GM12878 (cell line): Measurements from ENCODE around the gene C12orf56. TPM values are rescaled to one million over a fixed set of nuclear protein-coding genes. Genes with fewer than 3 reads are reported as not detected.
"Not testable (repeated sequence)": the region's sequence is repeated elsewhere in the genome, so short reads cannot be mapped to it uniquely, and the experiment has no call there.

ENCODE experiments used
- ATAC-seq: fragments of 200-7000 bp; cut with Tn5 transposase; 3 replicates; pipeline ENCODE4 v1.9.1; 2020; ENCODE audit warnings: mild to moderate bottlenecking, moderate library complexity
- BruUV-seq: library from RNA; stranded (reverse); fragments of 400-500 nt; replicated peaks from 2 replicates; lab custom pipeline; 2021; lab: Mats Ljungman, UMichigan
- CTCF ChIA-PET: fragments of 300-600 bp; sonication (Branson Sonifier 250); formaldehyde crosslinking; extraction: SDS; loops from one replicate; lab custom pipeline; 2021; ENCODE audit warnings: inconsistent platforms; lab: Yijun Ruan, JAX
- POLR2A ChIA-PET: fragments of 350-600 bp; formaldehyde crosslinking; extraction: SDS; loops from one replicate; lab custom pipeline; 2021; ENCODE audit warnings: inconsistent platforms; lab: Charles Lee
- RAD21 ChIA-PET: fragments of 300-600 bp; sonication (Branson Sonifier 250); formaldehyde crosslinking; loops from one replicate; lab custom pipeline; 2023; ENCODE audit warnings: antibody characterized with exemption; ENCODE audit not compliant: unreplicated experiment; lab: Charles Lee
- SMC1A ChIA-PET: fragments of 300-600 bp; sonication (Branson Sonifier 250); formaldehyde crosslinking; loops from one replicate; lab custom pipeline; 2023; ENCODE audit not compliant: unreplicated experiment, uncharacterized antibody; lab: Charles Lee
- DNase-seq: peaks from one replicate; pipeline ENCODE4 v3.0.0-alpha.2; 2011; ENCODE audit warnings: low read depth, low spot score
- FAIRE-seq: peaks from 3 replicates; lab custom pipeline; 2011; peaks lifted over from hg19 to GRCh38; lab: Jason Lieb, UNC
- H2AFZ ChIP-seq: 2 replicates; pipeline ENCODE4 v1.6.0; 2011; ENCODE audit warnings: low read depth, low read length, control low read depth; ENCODE audit not compliant: control insufficient read depth
- H3K27ac ChIP-seq: 2 replicates; pipeline ENCODE4 v1.5.1; 2011; ENCODE audit warnings: control low read depth; ENCODE audit not compliant: control insufficient read depth, insufficient read depth
- H3K27me3 ChIP-seq, 2 experiments: replicated peaks in 1 of 2; 2 replicates each; pipeline versions ENCODE4 v1.6.0 to v1.6.1; 2011; ENCODE audit warnings: low read length in 1 of 2; ENCODE audit not compliant: control insufficient read depth in 2 of 2, insufficient read depth in 2 of 2
- H3K36me3 ChIP-seq, 2 experiments: 2 replicates each; pipeline ENCODE4 v1.5.1; 2011; ENCODE audit warnings: low read length in 1 of 2; ENCODE audit not compliant: control insufficient read depth in 2 of 2, insufficient read depth in 2 of 2
- H3K4me1 ChIP-seq: 2 replicates; pipeline ENCODE4 v1.6.1; 2011; ENCODE audit warnings: mild to moderate bottlenecking, low read length, moderate library complexity, mixed read lengths; ENCODE audit not compliant: control insufficient read depth, insufficient read depth
- H3K4me2 ChIP-seq: 2 replicates; pipeline ENCODE4 v1.6.0; 2011; ENCODE audit warnings: control low read depth; ENCODE audit not compliant: control insufficient read depth, insufficient read depth
- H3K4me3 ChIP-seq: fragments of 200-600 bp; sonication (generic); 2 replicates; pipeline ENCODE4 v1.5.1; 2016
- H3K79me2 ChIP-seq: 2 replicates; pipeline ENCODE4 v1.6.0; 2011; ENCODE audit warnings: low read length; ENCODE audit not compliant: control insufficient read depth, insufficient read depth
- H3K9ac ChIP-seq: 2 replicates; pipeline ENCODE4 v1.8.0; 2011; ENCODE audit warnings: low read length, control low read depth, mixed read lengths; ENCODE audit not compliant: control insufficient read depth, insufficient read depth
- H3K9me3 ChIP-seq: replicated peaks from 3 replicates; pipeline ENCODE4 v1.5.1; 2011; ENCODE audit warnings: mild to moderate bottlenecking, low read length; ENCODE audit not compliant: control insufficient read depth, insufficient read depth
- H4K20me1 ChIP-seq: 2 replicates; pipeline ENCODE4 v1.6.0; 2011; ENCODE audit not compliant: control insufficient read depth, insufficient read depth
- CHD4 ChIP-seq: fragments of 200-600 bp; sonication (generic); IDR thresholded peaks from 2 replicates; pipeline ENCODE4 v1.6.1; 2016; ENCODE audit warnings: mild to moderate bottlenecking
- EP300 ChIP-seq, 2 experiments: fragments of 150-350 bp in 1 of 2; IDR thresholded peaks; 2 replicates each; pipeline ENCODE4 v1.6.1; 2011 to 2012; ENCODE audit warnings: low read depth in 2 of 2, low read length in 2 of 2, borderline replicate concordance in 1 of 2, improper control_type of control experiment in 1 of 2, inconsistent platforms in 1 of 2; ENCODE audit not compliant: control insufficient read depth in 1 of 2
- IRF3 ChIP-seq: fragments of 450-650 bp; IDR thresholded peaks from 2 replicates; pipeline ENCODE4 v1.6.1; 2014; ENCODE audit warnings: mild to moderate bottlenecking
- RB1 ChIP-seq: fragments of 450-650 bp; formaldehyde crosslinking; IDR thresholded peaks from 2 replicates; pipeline ENCODE4 v1.6.1; 2017; ENCODE audit warnings: mild to moderate bottlenecking, borderline replicate concordance
- SKIL ChIP-seq: fragments of 450-650 bp; IDR thresholded peaks from 2 replicates; pipeline ENCODE4 v1.6.1; 2017; ENCODE audit warnings: mild to moderate bottlenecking, low read depth, inconsistent platforms; ENCODE audit not compliant: poor library complexity, severe bottlenecking
- SP1 ChIP-seq: IDR thresholded peaks from one replicate; pipeline ENCODE4 v1.6.1; 2011; ENCODE audit warnings: low read depth, low read length
- YY1 ChIP-seq: IDR thresholded peaks from 2 replicates; pipeline ENCODE4 v1.6.1; 2011; ENCODE audit warnings: low read depth, mild to moderate bottlenecking, low read length
- ZBTB4 ChIP-seq: fragments of 450-650 bp; formaldehyde crosslinking; IDR thresholded peaks from 2 replicates; pipeline ENCODE4 v1.4.0; 2022; ENCODE audit warnings: mild to moderate bottlenecking, moderate library complexity
- ZNF217 ChIP-seq: fragments of 450-650 bp; IDR thresholded peaks from 2 replicates; pipeline ENCODE4 v1.6.1; 2017; ENCODE audit warnings: antibody characterized with exemption, mild to moderate bottlenecking
- WGBS: methylation state at CpG from one replicate; pipeline ENCODE4 v1.1.6; 2016; ENCODE audit warnings: low lambda C conversion rate; ENCODE audit not compliant: insufficient replicate concordance, insufficient coverage; ENCODE audit errors: missing lambda C conversion rate; 5-methylcytosine and 5-hydroxymethylcytosine counted together
- in situ Hi-C: fragments of 300-500 bp; cut with MboI; formaldehyde crosslinking; loops from 9 replicates; pipeline ENCODE4 v1.14.3; 2018; ENCODE audit warnings: mixed read lengths
- intact Hi-C: fragments of 100-400 bp; cut with micrococcal nuclease; formaldehyde crosslinking; loops from one replicate; pipeline ENCODE4 v1.14.2; 2022; ENCODE audit not compliant: unreplicated experiment
- polyA plus RNA-seq, 11 experiments: library from polyadenylated mRNA; depleted of rRNA in 4 of 11; unstranded in 6 of 11; stranded (reverse) in 5 of 11; fragments of >200 nt; fragmentation: Nextera tagmentation in 4 of 11; fragmentation: Illumina TruSeq in 1 of 11; extraction: Ambion mirVana in 4 of 11; extraction: Trizol in 1 of 11; gene quantifications; 1 replicate in 1 of 11; 2 replicates in 10 of 11; pipeline versions ENCODE4 v1.2.1 to v1.2.3, GENCODE V29; 2011 to 2016; ENCODE audit warnings: inconsistent platforms in 2 of 11, missing spikeins in 2 of 11, low read depth in 1 of 11
- total RNA-seq, 4 experiments: library from RNA; depleted of rRNA in 3 of 4; stranded (reverse); fragments of >200 nt in 3 of 4; fragmentation: Illumina TruSeq in 1 of 4; extraction: Trizol in 1 of 4; gene quantifications; 2 replicates each; pipeline versions ENCODE4 v1.2.1 to v1.2.3, GENCODE V29; 2013 to 2021

The C12orf56 gene
- total and polyA plus RNA-seq, 10 of the 15 experiments (the other 5 are each of a cell fraction or from before 2014, with no cell fraction given), result not detected

- TF ChIP-seq SKIL, result no peak
- no peak for TF ChIP-seq IRF3
- no peak for TF ChIP-seq EP300 (IDR thresholded peaks at IDR 0.05; ENCODE audit: borderline replicate concordance in 1 of 2, control insufficient read depth in 1 of 2, low read depth in 2 of 2, low read length in 2 of 2)
Observed at GRCh38 chr12:64383675-64384074, 6.9 kb downstream of the C12orf56 start (continued).

- Histone ChIP-seq H3K9me3 (no peaks in the 10 kb centered on the region), H2AFZ (no peak overlapping the region), H4K20me1 (no peaks in the 10 kb centered on the region), H3K79me2 (no peaks in the 10 kb centered on the region), H3K4me1 (no peaks in the 10 kb centered on the region), H3K27me3 (no peaks in the 10 kb centered on the region), H3K4me2 (no peak overlapping the region), H3K27ac (no peak overlapping the region), H3K4me3 (no peak overlapping the region), H3K36me3 (no peaks in the 10 kb centered on the region), H3K9ac (no peak overlapping the region)
- FAIRE-seq, result no peak
- RAD21 ChIA-PET, result no interaction called here
- WGBS, result 51% methylated on average over 4 of the region's 4 CpGs
- in situ Hi-C loops, result no loop called here
- CTCF ChIA-PET, result no interaction called here
- POLR2A ChIA-PET, result interaction anchor here (0.6 kb wide), 1 partner anchor 32 kb away, joined by 5 read pairs; no protein-coding TSS in a partner anchor
- no TSS peak for BruUV-seq
- intact Hi-C loops, result no loop called here
- ATAC-seq, result no peak
- TF ChIP-seq ZNF217 (no peak), RB1 (no peak), YY1 (no peak), ZBTB4 (CRISPR knock-in tag) (no peak), CHD4 (no peak), SP1 (no peak)
- TF ChIP-seq, all 136 proteins: peak for 0
- no peak for DNase-seq
- SMC1A ChIA-PET, result no interaction called here
Observed at GRCh38 chr12:64362721-64363305, 27.7 kb downstream of the C12orf56 start.

- ATAC-seq, FAIRE-seq, H3K79me2 ChIP-seq, CTCF ChIA-PET, POLR2A ChIA-PET, H3K4me1 ChIP-seq, BruUV-seq, H4K20me1 ChIP-seq, H3K36me3 ChIP-seq, H3K9me3 ChIP-seq, H3K27me3 ChIP-seq, H2AFZ ChIP-seq, intact Hi-C loops, H3K9ac ChIP-seq, H3K27ac ChIP-seq, in situ Hi-C loops, SMC1A ChIA-PET, H3K4me3 ChIP-seq, RAD21 ChIA-PET, H3K4me2 ChIP-seq, DNase-seq: not testable (repeated sequence)
- 46% methylated on average over 3 of the region's 3 CpGs for WGBS
Observed at GRCh38 chr12:64361173-64361572, 29.4 kb downstream of the C12orf56 start.
